Measurements from ENCODE around the gene BRINP3. TPM values are rescaled to one million over a fixed set of nuclear protein-coding genes. Genes with fewer than 3 reads are reported as not detected.

BRINP3 gene
- total RNA-seq, 4 donors from 2014 or later, result 3.5 to 34.1 (median 9.5) TPM

- TF ChIP-seq POLR2A (IDR thresholded peaks at IDR 0.05; ENCODE audit: low read depth), result no peak
- TF ChIP-seq EP300 (IDR thresholded peaks at IDR 0.05), result no peak
- TF ChIP-seq CTCF (IDR thresholded peaks at IDR 0.05), result no peak
- no peak for TF ChIP-seq POLR2AphosphoS5 (IDR thresholded peaks at IDR 0.05)
- H3K4me3 ChIP-seq, result no peak overlapping the region
- no peaks in the 10 kb centered on the region for H3K36me3 ChIP-seq
- intact Hi-C loops (cut with DNase I), result no loop called here
- 96% methylated on average over 5 of the region's 6 CpGs for WGBS
- DNase-seq (ENCODE audit: extremely low spot score), result no peak
- H3K4me1 ChIP-seq, result no peaks in the 10 kb centered on the region
- no peaks in the 10 kb centered on the region for H3K9me3 ChIP-seq
- H3K27ac ChIP-seq (replicated peaks in 1 of 4), result no peak overlapping the region
- no peaks in the 10 kb centered on the region for H3K27me3 ChIP-seq
These were observed 219.7 kb downstream of the BRINP3 start for GRCh38 chr1:190258003-190258402.

- intact Hi-C loops (cut with DNase I), result no loop called here
- no peaks in the 10 kb centered on the region for H3K36me3 ChIP-seq
- no peak overlapping the region for H3K27ac ChIP-seq (replicated peaks in 1 of 4)
- TF ChIP-seq POLR2AphosphoS5 (IDR thresholded peaks at IDR 0.05) (no peak), CTCF (IDR thresholded peaks at IDR 0.05) (no peak), EP300 (IDR thresholded peaks at IDR 0.05) (no peak), POLR2A (IDR thresholded peaks at IDR 0.05; ENCODE audit: low read depth) (no peak)
- H3K27me3 ChIP-seq, result no peaks in the 10 kb centered on the region
- no peaks in the 10 kb centered on the region for H3K4me1 ChIP-seq
- H3K9me3 ChIP-seq, result no peaks in the 10 kb centered on the region
- no peak for DNase-seq (ENCODE audit: extremely low spot score)
- no peak overlapping the region for H3K4me3 ChIP-seq
These were observed 225.6 kb downstream of the BRINP3 start for GRCh38 chr1:190252046-190252445.

GRCh38 chr1:190250368-190250767 lies 227.3 kb downstream of the BRINP3 start:
- intact Hi-C loops (cut with DNase I), result no loop called here
- WGBS, result 100% methylated on average over 2 of the region's 2 CpGs
- DNase-seq (ENCODE audit: extremely low spot score), result no peak

GRCh38 chr1:190244406-190244805 lies 233.3 kb downstream of the BRINP3 start:
- WGBS, result 72% methylated on average over 4 of the region's 4 CpGs
- intact Hi-C loops (cut with DNase I), result no loop called here
- no peaks in the 10 kb centered on the region for H3K27me3 ChIP-seq
- no peak for TF ChIP-seq EP300 (IDR thresholded peaks at IDR 0.05)
- no peak overlapping the region for H3K27ac ChIP-seq (replicated peaks in 1 of 4)
- H3K4me1 ChIP-seq, result no peaks in the 10 kb centered on the region
- no peaks in the 10 kb centered on the region for H3K36me3 ChIP-seq
- H3K4me3 ChIP-seq, result no peak overlapping the region
- DNase-seq (ENCODE audit: extremely low spot score), result no peak
- no peaks in the 10 kb centered on the region for H3K9me3 ChIP-seq

More at GRCh38 chr1:190250368-190250767, 227.3 kb downstream of the BRINP3 start:
- Histone ChIP-seq H3K4me3 (no peak overlapping the region), H3K9me3 (no peaks in the 10 kb centered on the region), H3K36me3 (no peaks in the 10 kb centered on the region), H3K27me3 (no peaks in the 10 kb centered on the region), H3K27ac (replicated peaks in 1 of 4) (no peak overlapping the region), H3K4me1 (no peaks in the 10 kb centered on the region)
- TF ChIP-seq POLR2AphosphoS5 (IDR thresholded peaks at IDR 0.05) (no peak), POLR2A (IDR thresholded peaks at IDR 0.05; ENCODE audit: low read depth) (no peak), CTCF (IDR thresholded peaks at IDR 0.05) (no peak), EP300 (IDR thresholded peaks at IDR 0.05) (no peak)

- Histone ChIP-seq H3K36me3 (no peaks in the 10 kb centered on the region), H3K27ac (replicated peaks in 1 of 4) (no peak overlapping the region), H3K4me1 (no peaks in the 10 kb centered on the region), H3K27me3 (no peaks in the 10 kb centered on the region), H3K9me3 (no peaks in the 10 kb centered on the region), H3K4me3 (no peak overlapping the region)
- intact Hi-C loops (cut with DNase I), result no loop called here
- TF ChIP-seq EP300 (IDR thresholded peaks at IDR 0.05) (no peak), POLR2AphosphoS5 (IDR thresholded peaks at IDR 0.05) (no peak), CTCF (IDR thresholded peaks at IDR 0.05) (no peak), POLR2A (IDR thresholded peaks at IDR 0.05; ENCODE audit: low read depth) (no peak)
- DNase-seq (ENCODE audit: extremely low spot score), result no peak
These were observed 234.6 kb downstream of the BRINP3 start for GRCh38 chr1:190243056-190243455.

Measured in esophagus muscularis mucosa (tissue), 4 donors.